ENCODE measurements around the gene SLC52A1. TPM values are rescaled to one million over a fixed set of nuclear protein-coding genes. Genes with fewer than 3 reads are reported as not detected.

SLC52A1 gene
- total and polyA plus RNA-seq, 10 of the 15 experiments (the other 5 are each of a cell fraction or from before 2014, with no cell fraction given): 0.04 to 0.11 TPM; not detected in 8

DNA sequence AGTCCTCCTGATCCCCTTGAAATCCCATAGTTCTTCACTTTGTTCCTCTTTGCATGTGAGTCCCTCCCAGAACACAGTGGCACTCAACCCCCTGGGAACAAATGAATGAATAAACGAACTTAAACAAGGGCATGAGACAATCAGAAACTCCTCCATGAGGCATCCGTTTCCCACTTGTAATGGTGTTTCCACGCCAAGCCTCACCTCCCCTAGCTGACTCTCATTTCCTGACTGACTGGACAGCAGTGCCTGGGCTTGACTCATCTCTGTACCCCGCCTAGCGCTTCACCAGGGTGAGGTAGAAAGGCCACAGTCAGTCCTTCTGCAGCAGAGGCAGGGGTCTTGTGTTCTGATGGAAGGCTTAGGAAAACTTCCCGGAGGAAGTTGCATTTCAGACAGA, 23.3 kb downstream of the SLC52A1 start (continued):
- TF ChIP-seq NFXL1 (IDR thresholded peaks at IDR 0.05; ENCODE audit: borderline replicate concordance) (no peak), IKZF2 (IDR thresholded peaks at IDR 0.05) (no peak), SRF (IDR thresholded peaks at IDR 0.05; ENCODE audit: low read depth in 2 of 2, low read length in 2 of 2) (no peak), ZSCAN29 (IDR thresholded peaks at IDR 0.05) (no peak), MTA2 (IDR thresholded peaks at IDR 0.05; ENCODE audit: low read depth) (no peak), SPI1 (IDR thresholded peaks at IDR 0.05; ENCODE audit: borderline replicate concordance, insufficient read depth, low read depth, low read length) (no peak), IKZF1 (conservative IDR thresholded peaks at IDR 0.05) (0 out of 2 replicates have a peak, but pooled peaks have one; percentile 6), SREBF1 (IDR thresholded peaks at IDR 0.05; ENCODE audit: low read length) (no peak), NR2C2 (IDR thresholded peaks at IDR 0.05; ENCODE audit: borderline replicate concordance, control insufficient read depth, insufficient read length, low read depth) (no peak), EED (IDR thresholded peaks at IDR 0.05; ENCODE audit: low read depth) (peak; percentile 48; the same call in 1 of the 2 replicates), ZNF384 (IDR thresholded peaks at IDR 0.05; ENCODE audit: borderline replicate concordance, low read depth, low read length) (no peak), RELA (IDR thresholded peaks at IDR 0.05; ENCODE audit: borderline replicate concordance, partially characterized antibody) (no peak), RAD21 (IDR thresholded peaks at IDR 0.05; ENCODE audit: insufficient read depth, low read depth, low read length) (no peak), CHD1 (IDR thresholded peaks at IDR 0.05; ENCODE audit: low read depth, low read length) (no peak), ATF7 (IDR thresholded peaks at IDR 0.05; ENCODE audit: low read depth) (no peak), PRDM15 (CRISPR knock-in tag; IDR thresholded peaks at IDR 0.05) (no peak), IRF4 (IDR thresholded peaks at IDR 0.05; ENCODE audit: low read depth, low read length) (peak; percentile 77; the same call in 1 of the 2 replicates), JUNB (IDR thresholded peaks at IDR 0.05) (peak; percentile 72)
- TF ChIP-seq, protein P1, sequence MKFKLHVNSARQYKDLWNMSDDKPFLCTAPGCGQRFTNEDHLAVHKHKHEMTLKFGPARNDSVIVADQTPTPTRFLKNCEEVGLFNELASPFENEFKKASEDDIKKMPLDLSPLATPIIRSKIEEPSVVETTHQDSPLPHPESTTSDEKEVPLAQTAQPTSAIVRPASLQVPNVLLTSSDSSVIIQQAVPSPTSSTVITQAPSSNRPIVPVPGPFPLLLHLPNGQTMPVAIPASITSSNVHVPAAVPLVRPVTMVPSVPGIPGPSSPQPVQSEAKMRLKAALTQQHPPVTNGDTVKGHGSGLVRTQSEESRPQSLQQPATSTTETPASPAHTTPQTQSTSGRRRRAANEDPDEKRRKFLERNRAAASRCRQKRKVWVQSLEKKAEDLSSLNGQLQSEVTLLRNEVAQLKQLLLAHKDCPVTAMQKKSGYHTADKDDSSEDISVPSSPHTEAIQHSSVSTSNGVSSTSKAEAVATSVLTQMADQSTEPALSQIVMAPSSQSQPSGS (IDR thresholded peaks at IDR 0.05; ENCODE audit: low read length): peak; percentile 25; the same call in 1 of the 2 replicates
- TF ChIP-seq, protein P2, sequence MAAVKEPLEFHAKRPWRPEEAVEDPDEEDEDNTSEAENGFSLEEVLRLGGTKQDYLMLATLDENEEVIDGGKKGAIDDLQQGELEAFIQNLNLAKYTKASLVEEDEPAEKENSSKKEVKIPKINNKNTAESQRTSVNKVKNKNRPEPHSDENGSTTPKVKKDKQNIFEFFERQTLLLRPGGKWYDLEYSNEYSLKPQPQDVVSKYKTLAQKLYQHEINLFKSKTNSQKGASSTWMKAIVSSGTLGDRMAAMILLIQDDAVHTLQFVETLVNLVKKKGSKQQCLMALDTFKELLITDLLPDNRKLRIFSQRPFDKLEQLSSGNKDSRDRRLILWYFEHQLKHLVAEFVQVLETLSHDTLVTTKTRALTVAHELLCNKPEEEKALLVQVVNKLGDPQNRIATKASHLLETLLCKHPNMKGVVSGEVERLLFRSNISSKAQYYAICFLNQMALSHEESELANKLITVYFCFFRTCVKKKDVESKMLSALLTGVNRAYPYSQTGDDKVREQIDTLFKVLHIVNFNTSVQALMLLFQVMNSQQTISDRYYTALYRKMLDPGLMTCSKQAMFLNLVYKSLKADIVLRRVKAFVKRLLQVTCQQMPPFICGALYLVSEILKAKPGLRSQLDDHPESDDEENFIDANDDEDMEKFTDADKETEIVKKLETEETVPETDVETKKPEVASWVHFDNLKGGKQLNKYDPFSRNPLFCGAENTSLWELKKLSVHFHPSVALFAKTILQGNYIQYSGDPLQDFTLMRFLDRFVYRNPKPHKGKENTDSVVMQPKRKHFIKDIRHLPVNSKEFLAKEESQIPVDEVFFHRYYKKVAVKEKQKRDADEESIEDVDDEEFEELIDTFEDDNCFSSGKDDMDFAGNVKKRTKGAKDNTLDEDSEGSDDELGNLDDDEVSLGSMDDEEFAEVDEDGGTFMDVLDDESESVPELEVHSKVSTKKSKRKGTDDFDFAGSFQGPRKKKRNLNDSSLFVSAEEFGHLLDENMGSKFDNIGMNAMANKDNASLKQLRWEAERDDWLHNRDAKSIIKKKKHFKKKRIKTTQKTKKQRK (IDR thresholded peaks at IDR 0.05; ENCODE audit: low read depth, low read length): no peak
- TF ChIP-seq, protein P3, sequence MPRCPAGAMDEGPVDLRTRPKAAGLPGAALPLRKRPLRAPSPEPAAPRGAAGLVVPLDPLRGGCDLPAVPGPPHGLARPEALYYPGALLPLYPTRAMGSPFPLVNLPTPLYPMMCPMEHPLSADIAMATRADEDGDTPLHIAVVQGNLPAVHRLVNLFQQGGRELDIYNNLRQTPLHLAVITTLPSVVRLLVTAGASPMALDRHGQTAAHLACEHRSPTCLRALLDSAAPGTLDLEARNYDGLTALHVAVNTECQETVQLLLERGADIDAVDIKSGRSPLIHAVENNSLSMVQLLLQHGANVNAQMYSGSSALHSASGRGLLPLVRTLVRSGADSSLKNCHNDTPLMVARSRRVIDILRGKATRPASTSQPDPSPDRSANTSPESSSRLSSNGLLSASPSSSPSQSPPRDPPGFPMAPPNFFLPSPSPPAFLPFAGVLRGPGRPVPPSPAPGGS (IDR thresholded peaks at IDR 0.05; ENCODE audit: borderline replicate concordance, insufficient read depth, low read depth, low read length, poor library complexity, severe bottlenecking): no peak
